Subcutaneous adipose tissue (tissue), 4 donors: ENCODE results near the gene RAB3GAP2. TPM values are rescaled to one million over a fixed set of nuclear protein-coding genes. Genes with fewer than 3 reads are reported as not detected.

ENCODE experiments used
- CTCF ChIP-seq: fragments of 450-650 bp; IDR thresholded peaks from one replicate; pipeline ENCODE4 v1.5.1; 2016; ENCODE audit warnings: low read depth, mild to moderate bottlenecking, control low read depth, antibody characterized with exemption, moderate library complexity
- total RNA-seq, 4 donors: library from RNA; depleted of rRNA; stranded (reverse); fragments of >200 nt; gene quantifications; one replicate each; pipeline ENCODE4 v1.1.0, GENCODE V29; 2016

Gene RAB3GAP2
- total RNA-seq, 4 donors from 2014 or later: 23.9 to 41.7 (median 31.3) TPM

- TF ChIP-seq CTCF: no peak
These were observed 113.2 kb downstream of the RAB3GAP2 start for GRCh38 chr1:220159041-220159440.

DNA sequence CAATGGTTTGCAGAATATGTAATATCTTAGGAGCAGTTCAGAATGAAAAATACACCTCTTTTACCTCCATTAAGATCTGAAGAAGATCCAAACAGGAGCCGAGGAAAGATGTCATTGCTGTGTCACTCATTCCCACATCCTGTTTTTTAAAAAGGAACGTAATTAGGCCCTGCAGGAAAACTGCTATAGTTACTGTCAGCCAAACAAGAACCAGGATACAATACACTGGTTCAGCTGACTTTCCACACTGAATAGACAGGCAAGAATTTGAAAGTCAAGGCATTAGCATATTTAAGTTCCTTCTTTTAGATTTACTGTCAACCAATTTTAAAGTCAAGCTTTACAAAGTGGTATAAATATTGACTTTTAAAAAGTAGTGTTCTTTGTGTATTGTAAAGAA, 114.5 kb downstream of the RAB3GAP2 start:
- TF ChIP-seq CTCF: no peak

- no peak for TF ChIP-seq CTCF
These were observed 115.6 kb downstream of the RAB3GAP2 start for GRCh38 chr1:220156620-220157146.

DNA sequence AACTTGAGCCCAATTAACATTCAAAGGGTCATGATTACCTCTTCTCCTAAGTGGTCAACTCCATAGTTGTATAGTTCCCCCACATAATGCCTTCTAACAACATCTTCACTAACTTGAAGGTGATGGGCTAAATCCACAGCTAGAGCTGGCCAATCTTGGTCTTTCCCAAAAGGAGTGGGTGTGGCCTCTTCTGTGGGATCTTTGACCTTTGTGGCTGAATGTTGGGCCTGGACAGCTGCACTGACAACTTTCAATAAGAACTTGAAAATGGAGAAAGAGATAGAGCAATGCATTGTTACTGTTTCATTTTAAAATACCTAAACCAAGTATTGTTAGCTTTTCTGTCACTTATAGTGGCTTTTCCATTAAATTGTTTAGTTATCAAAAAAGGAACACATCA, 119.1 kb downstream of the RAB3GAP2 start:
- no peak for TF ChIP-seq CTCF

GRCh38 chr1:220151454-220151853, 120.8 kb downstream of the RAB3GAP2 start:
- TF ChIP-seq CTCF: no peak

DNA sequence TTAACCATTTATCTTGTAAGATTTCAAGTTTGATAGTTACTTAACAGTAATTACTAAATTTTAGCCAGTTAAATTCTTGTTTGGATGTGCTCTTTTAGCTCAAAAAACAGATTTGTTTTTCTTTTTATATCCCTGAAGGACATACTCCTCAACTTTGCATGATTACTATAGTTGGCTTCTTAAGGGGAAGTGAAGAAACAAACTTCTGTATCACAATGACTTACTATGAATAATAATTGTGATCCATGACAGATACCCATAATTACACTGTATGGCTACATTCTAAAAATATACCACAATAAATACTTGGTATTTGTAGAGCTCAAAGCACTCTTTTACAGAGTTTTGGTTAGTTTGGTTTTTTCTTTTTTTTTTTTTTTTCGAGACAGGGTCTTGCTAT, 122.5 kb downstream of the RAB3GAP2 start:
- TF ChIP-seq CTCF: no peak

DNA sequence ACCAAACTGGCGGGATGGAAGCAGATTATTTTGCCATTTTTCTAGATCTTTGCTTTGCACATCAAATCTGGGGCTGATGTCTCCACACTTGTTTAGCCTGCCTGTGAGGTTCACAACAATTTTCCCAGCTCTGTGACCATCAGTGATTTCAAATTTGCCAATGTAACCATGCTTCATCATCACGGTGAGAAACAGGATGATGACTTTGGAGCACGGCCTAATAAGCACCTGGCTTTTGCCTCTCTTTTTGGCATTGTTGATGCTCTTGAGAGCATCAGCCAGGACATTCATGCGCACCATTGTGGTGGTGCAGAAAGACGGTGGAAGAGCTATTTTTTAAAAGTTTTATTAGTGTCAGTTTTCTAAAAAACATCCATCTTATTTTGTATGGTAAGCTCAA, 128.2 kb downstream of the RAB3GAP2 start:
- TF ChIP-seq CTCF: no peak

DNA sequence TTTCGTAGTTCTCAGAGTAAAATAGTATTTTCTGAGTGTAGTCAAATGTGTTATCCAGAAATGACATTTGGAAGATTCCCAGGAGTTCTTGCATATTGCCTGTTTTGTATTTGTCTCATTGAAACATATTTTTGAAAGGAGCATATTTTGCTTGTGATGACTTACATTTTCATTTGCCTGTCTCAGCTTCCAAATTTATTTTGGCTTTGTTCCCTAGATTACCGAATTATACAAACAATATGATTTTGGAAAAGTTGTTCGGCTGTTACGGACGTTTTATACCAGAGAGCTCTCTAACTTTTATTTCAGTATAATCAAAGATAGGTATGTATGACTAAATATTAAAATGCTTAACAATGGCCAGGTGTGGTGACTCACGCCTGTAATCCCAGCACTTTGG, 132.3 kb downstream of the RAB3GAP2 start:
- TF ChIP-seq CTCF: no peak
